HG03039 (cell line): ENCODE measurements around the gene LARP4B.
A peak's percentile ranks its signal among the peaks of the same experiment; 100 is the strongest.
"Not testable (repeated sequence)": the region's sequence is repeated elsewhere in the genome, so short reads cannot be mapped to it uniquely, and the experiment has no call there.

Source experiments
- ATAC-seq: cut with Tn5 transposase; IDR thresholded peaks from one replicate; pipeline ENCODE4 v1.9.1; 2021; ENCODE audit warnings: mild to moderate bottlenecking, moderate library complexity; ENCODE audit not compliant: unreplicated experiment

Gene LARP4B

DNA sequence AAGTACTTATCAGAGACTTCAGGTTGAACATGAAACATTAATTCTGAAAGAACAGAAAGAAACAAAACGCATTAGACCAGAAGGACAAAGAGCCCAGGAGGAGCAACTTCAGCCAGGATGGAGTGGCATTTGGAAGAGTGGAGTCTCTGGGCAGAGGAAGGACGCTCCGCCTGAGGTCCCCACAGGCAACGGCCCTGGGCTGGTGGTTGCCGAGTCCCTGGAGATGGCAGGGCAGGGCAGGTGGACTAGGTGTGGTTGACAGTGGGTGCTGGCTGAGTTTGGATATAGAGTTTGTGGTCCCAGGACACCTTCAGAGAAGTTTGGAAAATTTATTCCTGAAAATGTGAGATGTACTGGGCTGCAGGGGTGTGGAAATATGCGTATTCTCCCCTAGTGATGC lies 27.4 kb upstream of the LARP4B start:
- ATAC-seq = no peak

DNA sequence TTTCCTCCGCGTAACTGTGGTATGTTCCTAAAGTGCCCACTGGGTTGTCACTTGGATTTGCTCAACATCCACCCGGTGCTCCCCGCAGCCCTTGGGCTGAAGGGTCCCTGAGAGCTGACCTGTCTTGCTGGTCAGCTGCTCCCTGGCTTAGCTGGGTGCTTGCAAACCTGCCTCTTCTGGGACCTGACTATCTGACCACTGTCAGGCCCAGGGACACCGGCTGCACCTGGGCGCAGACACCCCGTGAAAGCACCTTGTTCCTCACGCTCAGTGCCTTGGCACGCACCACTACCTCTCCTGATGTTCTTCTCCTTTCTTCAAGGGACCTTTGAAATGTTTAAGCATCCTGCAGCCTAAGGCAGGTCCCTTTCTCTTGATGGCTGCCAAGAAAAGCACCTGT lies 26.6 kb upstream of the LARP4B start:
- ATAC-seq = no peak

DNA sequence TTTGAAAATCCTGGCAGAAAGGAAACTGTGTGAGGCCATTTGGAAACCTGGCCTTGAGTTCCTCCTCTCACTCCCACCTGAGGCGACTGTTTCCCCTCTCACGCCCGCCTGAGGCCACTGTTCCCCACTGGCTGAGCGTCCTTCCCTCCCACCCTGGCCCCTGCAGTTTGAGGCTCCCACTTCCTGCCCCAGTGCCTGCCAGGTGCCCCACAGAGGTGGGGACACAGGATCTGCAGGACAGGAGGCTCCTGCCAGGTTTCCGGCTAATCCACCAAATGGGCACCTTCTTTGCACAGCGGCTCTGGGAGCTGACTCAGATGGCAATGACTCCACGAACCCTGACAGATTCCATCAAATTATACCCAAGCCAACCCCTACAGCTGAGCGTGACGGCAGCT lies 24.3 kb upstream of the LARP4B start:
- no peak for ATAC-seq

DNA sequence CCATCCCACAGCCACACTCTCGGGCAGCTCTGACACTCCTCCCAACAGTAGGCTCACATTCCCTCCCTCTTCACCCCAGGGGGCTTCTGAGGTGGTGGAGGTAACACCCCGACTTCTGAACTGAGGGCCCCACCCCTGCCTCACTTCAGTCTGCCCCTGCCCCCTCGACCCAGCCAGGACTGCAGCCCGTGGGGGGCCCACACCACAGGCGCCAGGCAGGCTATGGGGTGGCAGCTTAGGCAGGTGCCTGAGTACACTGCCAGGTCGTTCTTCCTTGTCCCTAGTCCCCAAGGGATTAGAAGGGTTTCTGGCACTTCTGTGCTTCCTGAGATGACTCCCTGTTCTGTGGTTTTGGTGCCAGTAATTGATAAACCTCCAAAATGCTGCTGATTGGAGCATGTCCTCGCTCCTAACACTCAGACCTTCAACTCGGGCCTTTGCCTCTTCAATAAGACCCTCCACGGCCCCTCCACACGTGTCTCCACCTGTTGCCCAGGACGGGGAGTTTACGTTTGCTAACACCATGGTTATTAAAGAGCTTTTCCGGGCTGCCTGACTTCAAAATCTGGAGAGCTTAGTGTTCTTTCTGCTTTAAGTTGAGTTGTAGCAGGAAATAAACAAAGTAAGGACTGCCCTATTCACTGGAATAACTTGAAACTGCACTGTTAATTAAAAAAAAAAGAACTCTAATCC lies 23.8 kb upstream of the LARP4B start:
- ATAC-seq = no peak

DNA sequence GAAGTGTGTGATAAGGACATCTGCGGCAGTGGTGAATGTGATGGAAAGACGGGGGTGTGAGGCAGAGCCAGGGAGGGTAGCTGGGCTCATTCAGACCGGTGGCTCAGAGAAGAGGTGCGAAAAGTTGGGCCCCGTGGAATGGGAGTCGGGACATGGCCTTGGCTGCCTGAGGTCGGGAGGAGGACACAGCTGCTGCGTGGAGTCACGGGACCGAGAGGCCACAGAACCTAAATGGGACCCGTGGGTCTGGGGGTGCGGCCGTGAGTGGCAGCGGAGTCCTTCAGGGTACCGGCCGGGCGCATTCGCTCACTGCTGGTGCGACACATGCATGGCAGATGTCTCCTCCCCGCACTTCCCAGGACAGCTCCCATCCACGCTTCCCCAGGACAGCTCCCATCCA lies 22.9 kb upstream of the LARP4B start:
- ATAC-seq = no peak

DNA sequence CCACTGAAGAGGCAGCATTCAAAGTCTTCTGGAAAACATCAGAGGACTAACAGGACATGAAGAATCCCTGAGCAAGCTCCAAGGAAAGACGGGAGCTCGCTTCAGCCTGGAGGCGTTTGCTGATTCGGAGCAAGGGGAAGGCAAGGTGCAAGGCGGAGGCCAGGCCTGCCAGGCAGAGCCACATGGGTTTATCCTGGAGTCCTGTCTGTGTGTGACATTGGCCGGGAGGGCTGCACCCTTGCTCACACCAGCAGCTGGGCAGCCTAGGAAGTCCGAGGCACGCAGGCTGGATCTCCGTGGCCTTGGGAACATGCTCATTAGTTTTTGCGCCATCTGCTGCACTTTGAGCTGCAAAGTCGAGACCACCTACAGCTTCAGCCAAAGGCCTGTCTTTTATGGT lies 22.3 kb upstream of the LARP4B start:
- no peak for ATAC-seq

DNA sequence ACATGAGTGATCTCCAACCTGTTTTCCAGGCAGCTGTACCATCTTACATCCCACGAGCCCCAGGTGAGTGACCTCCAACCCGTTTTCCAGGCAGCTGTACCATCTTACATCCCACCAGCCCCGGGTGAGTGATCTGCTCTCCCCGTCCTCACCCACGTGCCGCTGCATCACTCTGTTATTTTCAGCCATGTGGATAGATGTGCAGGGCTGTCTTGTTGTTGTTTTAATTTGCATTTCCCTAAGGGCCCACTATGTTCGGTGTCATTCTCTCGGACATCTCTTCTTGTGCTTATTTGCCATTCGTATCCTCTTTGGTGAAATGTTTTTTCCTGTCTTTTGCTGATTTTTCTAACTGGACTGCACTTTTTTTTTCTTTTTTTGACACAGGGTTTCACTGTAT lies 17.9 kb upstream of the LARP4B start:
- no peak for ATAC-seq

DNA sequence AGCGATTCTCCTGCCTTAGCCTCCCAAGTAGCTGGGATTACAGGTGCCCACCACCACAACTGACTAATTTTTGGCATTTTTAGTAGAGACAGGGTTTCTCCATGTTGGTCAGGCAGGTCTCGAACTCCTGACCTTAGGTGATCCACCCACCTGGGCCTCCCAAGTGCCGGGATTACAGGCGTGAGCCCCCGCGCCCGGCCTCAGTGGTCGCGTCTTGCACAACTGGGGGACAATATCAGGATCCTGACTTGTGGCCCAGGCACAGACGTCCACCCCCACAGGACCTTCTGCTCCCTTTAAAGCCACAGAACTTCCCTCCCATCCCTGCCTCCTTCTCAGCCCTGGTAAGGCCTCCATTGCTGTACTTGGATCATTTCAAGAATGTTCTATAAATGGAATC lies 16.8 kb upstream of the LARP4B start:
- no peak for ATAC-seq

DNA sequence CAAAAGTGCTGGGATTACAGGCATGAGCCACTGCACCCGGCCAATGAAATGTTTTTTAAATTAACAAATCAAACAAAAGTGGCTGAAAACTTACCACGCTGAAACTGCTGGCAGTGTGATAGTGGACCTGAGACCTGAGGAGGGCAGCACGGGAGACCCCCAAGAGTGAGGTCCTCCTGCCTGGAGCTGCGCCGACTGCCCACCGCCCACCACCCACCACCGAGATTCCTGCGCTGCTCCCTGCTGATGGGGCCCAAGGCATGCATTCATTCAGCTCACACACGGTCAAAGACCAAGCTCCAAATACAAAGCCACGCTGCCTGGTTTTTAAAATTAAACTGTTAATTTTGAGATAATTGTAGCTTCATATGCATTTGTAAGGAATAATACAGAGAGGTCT lies 16.4 kb upstream of the LARP4B start:
- ATAC-seq = no peak

DNA sequence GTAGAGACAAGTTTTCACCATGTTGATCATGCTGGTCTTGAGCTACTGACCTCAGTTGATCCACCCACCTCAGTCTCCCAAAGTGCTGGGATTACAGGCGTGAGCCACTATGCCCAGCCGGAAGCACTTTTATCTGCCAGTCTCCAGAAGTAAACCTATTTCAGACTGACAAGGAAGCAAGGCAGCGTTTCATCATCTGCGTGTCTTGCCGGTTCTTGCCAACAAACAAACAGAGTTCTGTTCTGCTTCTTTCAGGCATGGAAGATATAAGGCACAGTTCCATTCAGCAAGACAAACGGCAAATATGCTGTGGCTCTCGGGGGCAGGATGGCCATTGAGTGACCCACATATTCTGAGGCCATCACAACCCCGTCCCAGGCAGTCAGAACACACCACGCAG lies 15.5 kb upstream of the LARP4B start:
- ATAC-seq = no peak

DNA sequence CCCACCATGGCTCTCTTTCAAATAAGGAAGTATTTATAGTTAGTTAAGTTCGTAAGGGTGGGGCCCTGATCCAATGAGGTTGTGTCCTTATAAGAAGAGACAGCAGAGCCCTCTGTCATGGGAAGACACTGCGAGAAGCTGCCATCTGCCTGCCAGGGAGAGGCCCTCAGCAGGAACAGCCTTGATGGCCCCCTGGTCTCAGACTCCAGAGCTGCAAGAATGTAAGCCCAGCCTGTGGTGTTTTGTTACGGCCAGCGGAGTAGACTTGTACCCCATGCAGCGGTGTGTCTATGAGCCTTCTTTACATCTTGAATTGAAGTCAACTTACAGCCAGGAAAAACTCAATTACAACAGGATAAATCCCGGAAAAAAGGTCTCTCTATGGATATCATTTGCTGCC lies 14.3 kb upstream of the LARP4B start:
- no peak for ATAC-seq

DNA sequence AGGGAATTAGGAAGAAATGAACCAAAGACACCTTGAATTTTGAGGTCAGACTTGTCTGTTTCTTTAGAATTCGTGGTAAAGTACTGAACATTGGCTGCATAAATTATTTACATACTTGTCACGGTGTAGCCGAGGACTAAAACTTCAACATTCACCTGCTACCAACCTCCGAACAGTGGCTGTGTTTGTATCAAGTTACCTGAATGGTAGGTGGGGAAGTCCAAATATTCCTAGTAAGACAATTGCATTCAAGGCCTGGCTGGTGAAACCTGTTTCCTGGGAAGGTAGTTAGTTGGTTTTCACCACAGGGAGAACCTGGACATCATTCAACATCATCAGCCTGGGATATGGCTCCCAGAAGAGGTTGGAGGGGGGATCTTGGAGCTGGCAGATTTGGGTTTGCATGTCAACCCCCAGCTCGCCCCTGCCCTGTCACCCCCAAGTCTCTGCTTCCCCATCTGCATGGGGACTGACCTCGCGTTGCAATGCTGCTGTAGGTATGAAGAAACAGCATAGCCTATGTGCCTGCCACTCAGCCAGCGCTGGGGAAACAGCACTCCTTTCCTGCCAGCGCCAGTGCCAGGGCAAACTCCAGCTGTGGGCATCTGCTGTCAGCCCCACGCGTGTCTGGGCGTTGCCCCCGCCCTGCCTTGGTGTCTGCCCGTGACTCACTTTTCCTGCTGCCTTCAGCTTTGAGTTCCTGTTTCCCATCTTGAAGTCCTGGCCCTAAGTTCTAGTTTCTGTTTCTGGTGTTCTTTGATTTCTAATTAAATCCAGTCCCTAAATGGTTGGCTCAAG lies 12.7 kb upstream of the LARP4B start:
- ATAC-seq = no peak

DNA sequence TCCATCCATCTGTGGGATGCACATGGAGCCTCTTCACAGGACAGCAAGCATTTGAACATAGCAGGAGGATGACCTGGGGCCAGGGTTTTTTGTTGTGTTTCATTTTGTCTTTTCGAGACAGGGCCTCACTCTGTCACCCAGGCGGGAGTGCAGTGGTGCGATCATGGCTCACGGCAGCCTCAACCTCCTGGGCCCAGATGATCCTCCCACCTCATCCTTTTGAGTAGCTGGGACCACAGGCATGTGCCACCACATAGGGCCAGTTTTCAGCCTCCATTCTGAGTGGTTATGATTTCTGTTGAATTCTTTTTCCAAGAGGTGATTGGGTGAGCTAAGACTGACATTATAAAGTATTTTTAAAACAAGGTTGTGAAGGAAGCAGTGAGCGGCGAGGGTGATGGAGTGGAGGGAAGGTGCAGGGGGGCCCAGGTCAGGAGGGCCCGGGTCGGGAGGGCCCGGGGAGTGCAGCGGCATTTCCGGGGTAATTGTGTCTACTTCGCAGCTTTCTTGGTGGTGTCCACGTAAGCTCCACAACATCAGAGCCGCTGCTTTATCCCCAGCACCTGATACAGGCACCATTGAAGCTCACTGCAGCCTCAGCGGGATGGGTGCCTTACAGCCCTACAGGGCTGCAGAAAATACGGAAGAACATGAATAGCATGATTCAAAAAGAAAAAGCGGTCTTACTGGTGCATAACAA lies 12.0 kb upstream of the LARP4B start:
- ATAC-seq = no peak

DNA sequence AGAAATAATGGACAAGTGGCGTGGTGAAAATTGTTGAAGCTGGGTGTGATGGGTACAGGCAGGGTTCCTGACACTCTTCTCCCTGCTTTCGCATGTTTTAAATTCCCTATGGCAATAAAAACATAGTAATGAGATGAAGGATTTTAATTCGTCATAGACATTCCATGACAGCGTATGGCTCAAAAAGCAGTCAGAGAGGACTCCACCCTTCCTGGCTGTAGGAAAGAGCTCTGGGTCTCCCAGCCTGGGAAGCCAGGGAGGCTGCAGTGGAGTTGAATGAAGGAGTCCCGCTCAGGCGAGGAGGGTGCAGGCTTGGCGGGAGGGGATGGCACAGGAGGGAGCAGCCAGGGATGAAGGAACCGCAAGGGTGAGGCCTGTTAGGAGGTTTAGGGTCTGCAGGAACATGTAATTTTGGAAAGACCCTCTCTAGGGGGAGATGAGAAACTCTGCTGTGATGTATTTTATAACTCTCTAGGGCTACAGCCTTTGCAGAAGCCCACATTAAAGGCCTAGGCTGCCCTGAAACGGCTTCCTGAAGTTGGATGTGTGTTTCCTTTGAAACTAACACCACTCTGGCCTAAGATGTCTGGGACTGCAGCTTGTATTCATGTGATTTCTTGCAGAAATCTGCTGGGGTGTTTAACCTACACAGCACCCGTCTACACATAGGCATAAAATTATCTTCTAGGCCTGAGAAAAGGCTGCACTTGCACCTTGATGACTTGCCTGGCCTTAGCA lies 7.6 kb upstream of the LARP4B start:
- no peak for ATAC-seq

DNA sequence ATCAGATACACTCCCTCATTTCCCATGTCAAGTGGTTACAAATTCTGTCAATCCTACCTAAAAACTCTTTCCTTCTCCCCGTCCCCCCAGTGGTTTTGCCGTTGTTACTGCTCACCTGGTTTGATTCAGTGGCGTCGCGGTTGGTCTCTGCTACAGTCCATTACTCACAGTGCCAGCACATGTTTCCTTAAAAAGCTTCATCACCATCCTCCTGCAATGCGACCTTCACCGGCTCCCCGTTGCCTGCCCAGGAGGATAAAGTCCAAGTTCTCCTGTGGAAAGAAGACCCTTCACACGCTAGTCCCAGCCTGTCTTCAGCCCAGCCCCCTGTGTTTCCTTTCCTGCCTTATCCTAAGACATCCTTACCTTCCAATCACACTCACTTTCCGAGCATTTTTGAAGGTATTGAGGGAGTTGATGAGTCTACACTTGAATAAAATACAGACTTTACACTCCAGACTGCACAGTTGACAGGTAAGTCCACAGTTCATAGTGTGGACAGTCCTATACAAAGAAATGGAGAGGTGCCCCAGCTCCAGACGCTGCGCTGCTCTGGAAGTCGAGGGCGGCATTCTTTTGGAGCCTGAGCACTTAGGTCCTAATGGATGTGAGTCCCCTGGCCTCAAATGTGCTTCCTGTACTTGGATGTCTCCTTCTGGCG lies 3.4 kb upstream of the LARP4B start:
- ATAC-seq = no peak

DNA sequence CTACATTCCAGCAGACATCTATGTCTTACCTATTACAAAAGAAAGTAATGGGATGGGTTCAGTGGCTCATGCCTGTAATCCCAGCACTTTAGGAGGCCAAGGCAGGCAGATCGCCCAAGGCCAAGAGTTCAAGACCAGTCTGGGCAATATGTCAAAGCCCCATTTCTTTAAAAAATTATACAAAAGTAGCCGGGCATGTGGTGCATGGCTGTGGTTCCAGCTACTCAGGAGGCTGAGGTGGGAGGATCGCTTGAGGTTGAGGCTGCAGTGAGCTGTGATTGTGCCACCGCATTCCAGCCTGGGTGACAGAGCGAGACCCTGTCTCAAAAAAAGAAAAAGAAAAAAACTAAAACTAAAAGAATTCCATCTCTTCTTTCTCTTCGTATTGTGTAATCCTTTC lies 2.7 kb upstream of the LARP4B start:
- not testable (repeated sequence) for ATAC-seq

DNA sequence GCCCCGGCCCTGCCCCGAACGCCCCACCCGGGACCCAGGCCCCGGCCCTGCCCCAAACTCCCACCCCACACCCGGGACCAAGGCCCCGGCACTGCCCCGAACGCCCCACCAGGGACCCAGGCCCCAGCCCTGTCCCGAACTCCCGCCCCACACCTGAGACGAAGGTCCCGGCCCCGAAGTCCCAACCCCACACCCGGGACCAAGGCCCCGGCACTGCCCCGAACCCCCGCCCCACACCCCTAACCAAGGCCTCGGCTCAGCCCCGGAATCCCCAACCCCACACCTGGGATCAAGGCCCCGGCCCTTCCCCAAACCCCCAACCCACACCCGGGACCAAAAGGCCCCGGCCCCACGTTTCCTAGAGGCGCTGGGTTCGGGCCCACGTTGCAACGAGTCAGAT lies 1.1 kb upstream of the LARP4B start:
- ATAC-seq = no peak

DNA sequence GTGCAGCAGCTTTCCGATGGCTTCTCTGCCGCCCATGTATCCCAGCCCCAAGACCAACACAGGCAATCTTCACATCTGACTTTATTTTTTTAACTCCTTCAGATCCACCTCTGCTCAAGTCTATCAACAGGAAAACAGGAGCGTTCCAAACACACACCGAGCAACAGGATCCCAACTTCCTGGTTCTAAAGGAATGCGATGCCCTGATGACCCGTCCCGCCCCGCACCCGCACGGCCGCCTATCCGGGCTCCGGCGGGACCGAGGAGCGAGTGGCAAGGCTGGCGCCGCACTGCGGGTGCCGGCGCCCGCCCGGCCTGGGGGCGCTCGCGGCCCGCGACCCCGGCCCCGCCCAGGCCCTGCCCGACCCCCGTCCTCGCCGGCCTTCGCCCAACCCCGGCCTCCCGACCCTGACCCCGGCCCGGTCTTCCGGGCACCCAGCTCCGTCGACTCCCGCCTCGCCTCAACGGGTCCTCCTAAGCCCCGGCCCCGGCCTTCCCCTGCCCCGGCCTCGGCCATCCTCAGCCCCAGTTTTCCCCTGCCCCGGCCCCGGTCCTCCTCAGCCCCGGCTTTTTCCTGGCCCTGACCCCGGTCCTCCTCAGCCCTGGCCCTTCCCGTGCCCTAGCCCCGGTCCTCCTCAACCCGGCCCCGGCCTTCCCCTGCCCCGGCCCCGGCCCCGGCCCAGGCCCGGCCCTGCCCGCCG lies 730 bp downstream of the LARP4B start:
- ATAC-seq = peak; percentile 7

DNA sequence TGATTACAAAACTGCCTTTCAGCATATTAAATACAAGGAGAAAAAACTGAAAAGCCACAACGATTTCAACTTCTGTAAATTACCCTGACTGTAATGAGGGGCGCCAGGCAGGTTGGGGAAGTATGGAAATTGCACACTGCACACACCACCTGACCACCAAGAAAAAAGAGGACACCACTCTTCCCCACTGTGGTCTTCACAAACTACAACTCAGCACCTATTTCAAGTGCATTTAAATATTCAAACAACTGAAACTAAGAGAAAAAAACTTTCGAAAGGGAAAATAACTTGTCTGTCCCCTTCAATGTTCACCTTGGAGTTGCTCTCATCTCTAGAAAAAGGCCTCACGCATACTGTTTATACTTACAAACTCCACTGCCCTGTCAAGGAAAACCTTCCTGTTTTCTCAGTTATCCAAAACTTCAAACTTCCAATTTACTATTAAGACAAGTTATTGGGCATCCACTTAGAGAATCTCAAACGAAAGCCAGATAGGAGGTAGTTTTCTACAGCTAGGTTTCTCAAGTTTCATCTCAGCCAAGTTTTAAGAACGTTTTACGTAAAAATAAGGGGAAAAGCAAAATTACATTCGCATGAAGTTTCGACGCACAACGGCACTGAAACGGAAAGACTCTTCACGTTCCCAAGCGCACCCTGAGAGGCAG lies 1.4 kb downstream of the LARP4B start:
- no peak for ATAC-seq

DNA sequence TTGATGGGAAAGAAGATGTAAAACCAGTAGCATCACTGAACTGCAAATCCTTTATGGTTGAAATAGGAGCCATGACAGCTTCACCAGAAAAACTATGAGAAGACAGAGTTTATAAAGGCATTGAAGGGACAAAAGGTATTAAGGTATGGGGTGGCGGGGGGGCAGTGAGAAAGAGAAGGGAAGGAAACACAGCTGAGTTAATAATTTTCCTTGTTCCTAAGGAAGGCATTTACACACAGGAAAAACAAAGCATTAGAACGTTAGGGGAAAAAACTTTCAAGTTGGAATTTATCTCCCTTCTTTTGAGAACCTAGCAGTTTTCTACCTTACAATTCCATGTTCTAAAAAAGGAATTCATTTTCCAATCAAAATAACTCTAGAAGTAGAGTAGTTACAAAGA lies 4.4 kb downstream of the LARP4B start:
- ATAC-seq = no peak
